NCI-H1105 (cell line): ENCODE measurements around the gene FAS.

Experiments
- DNase-seq: peaks from one replicate; lab custom pipeline; 2025; lab: John Stamatoyannopoulos, UW

The FAS gene

GRCh38 chr10:88971221-88972061 lies 19.2 kb upstream of the FAS start:
- no peak for DNase-seq

GRCh38 chr10:88974012-88974411 lies 16.6 kb upstream of the FAS start:
- DNase-seq: no peak

DNA sequence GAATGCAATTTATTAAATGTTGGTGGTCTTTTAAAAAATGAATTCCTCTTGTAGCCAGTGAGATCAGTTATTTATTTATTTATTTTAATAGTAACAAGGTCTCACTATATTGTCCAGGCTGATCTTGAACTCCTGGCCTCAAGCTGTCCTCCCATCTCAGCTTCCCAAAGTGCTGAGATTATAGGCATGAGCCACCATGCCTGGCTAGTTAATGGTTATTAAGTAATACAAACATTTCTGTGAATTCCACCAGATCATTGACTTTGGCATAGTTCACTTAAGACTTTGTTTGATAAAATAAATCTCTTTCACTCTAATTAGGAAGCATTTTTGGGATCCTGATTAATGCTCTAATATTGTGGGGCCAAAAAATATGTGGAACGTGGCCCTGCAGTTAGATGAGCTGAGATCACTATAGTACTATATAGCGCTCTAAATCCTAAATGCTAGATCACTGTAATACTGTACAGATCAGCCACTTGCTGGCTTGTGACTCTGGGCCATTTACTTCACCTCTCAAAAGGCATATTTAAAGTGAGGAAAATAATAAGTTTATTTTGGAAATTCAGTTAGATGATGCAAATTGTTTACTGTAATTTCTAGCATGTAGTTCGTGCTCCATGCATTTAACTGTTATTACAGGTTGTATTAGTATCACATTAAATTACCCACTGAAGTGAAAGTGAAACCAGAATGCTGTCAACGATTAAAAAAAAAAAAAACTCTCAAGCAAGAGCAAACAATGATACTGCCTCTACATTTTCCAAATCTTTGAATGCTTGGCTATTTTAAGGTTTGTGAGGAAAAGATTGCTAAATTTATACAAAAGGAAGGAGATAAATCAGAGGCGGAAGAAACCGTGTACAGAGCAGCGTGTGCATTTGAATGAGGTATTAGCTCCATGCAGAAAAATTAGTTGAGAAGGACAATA lies 15.9 kb upstream of the FAS start:
- DNase-seq: no peak

GRCh38 chr10:88975377-88975720 lies 15.2 kb upstream of the FAS start:
- no peak for DNase-seq

DNA sequence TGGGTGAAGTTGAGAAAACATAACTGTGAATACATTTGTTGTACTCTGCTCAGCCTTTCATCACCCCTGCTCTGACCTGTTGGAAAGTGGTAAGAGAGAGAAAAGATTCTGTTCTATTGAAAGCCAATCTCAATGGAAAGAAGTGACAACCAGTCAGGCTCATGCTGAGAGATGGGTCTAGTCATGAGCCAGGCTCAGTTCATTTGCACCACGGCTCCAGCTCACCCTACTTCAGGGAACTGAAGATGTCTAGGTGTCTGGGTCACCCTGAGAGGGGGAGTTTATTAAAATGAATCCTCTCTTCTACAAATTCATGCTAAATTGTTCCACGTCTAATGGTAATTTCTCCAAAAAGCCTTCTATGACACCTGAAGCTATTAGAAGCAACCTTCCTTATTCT lies 12.1 kb upstream of the FAS start:
- no peak for DNase-seq

DNA sequence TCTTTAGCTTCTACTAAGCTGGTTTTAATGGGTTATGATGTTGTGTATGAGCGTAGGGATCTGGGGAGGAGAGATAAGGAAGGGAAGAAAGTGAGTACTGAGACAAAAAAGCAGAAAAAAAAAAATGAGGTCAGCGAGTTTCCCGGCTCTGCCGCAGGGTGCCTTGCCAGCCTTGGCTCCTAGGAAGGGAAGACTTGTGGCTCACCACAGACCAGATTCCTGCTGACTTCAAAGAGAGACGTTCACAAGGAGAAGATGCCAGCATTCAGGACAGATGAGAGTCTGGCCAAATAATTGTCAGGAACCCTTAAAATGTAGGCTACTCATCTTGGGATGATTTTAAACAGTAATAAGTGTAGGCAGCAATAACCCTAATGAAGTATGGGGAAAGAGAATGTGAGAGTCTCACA lies 11.4 kb upstream of the FAS start:
- no peak for DNase-seq

GRCh38 chr10:88979603-88980002 lies 11.0 kb upstream of the FAS start:
- no peak for DNase-seq

DNA sequence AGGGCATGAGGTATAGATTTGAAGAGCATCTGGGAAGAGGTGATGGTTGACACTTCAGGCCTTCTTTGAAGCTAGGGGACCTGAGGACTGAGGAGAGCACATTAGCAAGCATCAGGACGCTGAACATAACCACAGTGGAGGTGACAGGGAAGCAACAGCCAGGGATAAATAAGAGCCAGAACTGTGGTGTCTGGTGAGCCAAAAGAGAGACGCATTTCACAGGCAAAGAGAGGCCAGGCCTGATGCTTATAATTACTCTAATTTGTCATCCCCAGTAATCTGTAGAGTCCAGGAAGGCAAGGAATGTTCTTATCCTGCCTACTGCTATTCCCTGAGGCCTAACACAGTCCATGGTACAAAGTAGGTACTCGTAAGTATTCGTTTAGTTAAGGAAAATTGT lies 10.4 kb upstream of the FAS start:
- no peak for DNase-seq

DNA sequence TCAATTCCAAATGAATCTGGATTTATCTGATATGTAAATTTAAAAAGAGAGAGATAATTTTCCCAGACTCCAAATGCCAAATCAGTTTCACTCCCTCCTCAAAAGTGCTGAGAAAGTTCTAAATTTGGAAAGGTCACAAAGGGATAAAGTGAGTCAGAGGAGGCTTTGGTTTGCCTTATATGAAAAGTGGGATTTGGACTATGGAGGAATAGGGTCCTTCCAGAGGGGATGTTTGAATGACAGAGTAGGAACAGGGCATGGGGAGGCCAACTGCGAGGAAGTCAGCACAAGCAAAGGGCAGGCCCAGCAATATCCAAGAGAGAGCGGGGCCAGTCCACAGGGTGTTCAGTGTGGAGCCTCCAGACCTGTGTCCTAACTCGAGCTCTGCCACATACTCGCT lies 9.8 kb upstream of the FAS start:
- DNase-seq: no peak

DNA sequence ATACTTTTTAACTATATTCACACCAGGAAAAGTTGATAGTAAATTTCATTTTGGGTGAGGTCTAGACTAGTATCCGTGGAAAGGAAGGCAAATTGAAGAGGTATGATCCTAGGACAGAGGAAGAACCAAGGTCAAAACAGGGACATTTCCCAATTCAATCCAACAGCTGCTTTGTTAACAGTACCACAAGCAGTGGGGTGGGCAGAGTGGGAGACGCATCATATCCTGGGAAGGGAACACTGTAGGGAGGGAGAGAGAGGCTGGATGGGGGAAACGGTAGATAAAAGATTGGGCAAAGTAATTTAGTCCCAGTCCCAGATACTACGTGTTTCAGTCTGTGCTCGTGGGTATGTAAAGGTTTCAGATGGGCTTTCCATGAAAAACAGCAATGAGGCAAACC lies 9.2 kb upstream of the FAS start:
- DNase-seq: no peak

- no peak for DNase-seq
Measured at GRCh38 chr10:88982366-88982765, 8.2 kb upstream of the FAS start.

- no peak for DNase-seq
Measured at GRCh38 chr10:88983206-88983605, 7.4 kb upstream of the FAS start.

GRCh38 chr10:88983939-88984338 lies 6.7 kb upstream of the FAS start:
- no peak for DNase-seq

DNA sequence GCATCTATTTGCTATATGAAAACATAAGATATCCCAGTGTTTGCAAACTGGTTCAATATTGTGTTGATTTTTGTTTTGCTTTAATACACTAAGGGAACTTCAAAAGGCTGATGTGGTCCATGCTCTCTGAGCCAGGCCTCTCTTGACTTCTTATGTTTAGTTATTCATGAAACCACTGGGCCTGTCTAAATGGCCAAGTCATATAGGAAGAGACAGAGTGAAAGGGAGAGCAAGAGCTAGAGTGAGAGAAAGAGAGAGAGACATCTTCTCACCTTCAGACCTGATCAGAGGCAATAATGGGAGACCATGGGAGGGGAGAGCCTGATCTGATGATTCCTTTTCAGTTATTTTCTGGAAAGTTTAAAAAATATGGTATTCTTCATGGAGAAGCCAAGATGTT lies 6.1 kb upstream of the FAS start:
- no peak for DNase-seq

GRCh38 chr10:88986549-88987242 lies 3.9 kb upstream of the FAS start:
- no peak for DNase-seq

DNA sequence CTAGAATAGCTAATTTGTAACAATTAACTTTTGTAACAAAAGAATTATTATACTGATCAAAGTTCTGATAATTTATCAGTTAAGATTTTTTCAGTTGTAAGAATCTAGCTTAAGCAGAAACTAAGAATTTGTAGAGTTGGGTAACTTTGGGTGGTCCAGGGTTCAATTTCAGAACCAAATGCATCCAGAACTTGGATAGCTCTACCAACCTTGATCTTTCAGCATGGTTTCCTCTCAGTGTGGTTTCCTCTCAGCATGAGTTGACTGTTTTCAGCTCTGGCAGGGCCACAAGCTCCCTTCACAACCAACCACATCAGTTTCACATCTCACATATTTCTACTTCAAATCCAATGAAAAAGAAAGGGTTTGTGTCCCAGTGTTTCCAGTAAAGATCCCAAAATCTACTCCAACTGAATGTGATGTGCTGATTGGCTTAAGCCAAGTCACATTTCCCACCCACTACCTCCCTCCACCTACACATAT lies 3.3 kb upstream of the FAS start:
- no peak for DNase-seq

- DNase-seq: no peak
Measured at GRCh38 chr10:88987840-88988239, 2.8 kb upstream of the FAS start.

- DNase-seq: no peak
Measured at GRCh38 chr10:88989423-88989822, 1.2 kb upstream of the FAS start.

- DNase-seq: no peak
Measured at GRCh38 chr10:88989824-88990383, 694 bp upstream of the FAS start.

DNA sequence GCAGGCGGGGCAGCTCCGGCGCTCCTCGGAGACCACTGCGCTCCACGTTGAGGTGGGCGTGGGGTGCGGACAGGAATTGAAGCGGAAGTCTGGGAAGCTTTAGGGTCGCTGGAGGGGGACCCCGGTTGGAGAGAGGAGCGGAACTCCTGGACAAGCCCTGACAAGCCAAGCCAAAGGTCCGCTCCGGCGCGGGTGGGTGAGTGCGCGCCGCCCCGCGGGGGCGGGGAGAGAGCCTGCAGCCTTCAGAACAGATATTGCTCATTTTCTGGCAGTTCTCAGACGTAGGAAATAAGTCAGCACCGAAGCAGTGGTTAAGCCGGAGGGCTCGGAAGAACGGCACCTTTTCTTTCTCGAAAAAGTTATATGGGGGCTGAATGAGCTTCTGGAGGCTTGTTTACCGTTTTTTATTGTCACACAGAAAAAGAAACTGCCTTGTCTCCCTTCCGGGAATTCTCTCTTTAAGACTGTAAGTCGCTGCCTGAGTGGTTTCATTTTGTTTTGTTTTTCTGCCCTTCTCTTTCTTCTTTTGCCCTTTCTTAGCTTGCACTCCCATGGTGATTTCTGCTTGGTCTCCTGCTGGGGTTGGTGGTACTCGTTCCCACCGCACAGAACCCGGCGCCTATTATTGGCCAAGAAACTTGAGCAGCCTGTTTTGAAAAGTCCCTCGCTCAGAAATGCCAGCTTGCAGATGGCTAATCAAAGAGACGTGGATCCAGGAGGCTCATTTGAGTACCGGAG lies 732 bp downstream of the FAS start:
- DNase-seq: no peak

- DNase-seq: no peak
Measured at GRCh38 chr10:88991899-88992320, 1.3 kb downstream of the FAS start.
